PC-3 (cell line): ENCODE data around the gene MRPL28.

Experiments used
- EZH2 ChIP-seq: fragments of 300-600 bp; sonication (generic); IDR thresholded peaks from one replicate; pipeline ENCODE4 v1.6.1; 2017; ENCODE audit warnings: antibody characterized with exemption, mild to moderate bottlenecking, low read length; ENCODE audit not compliant: unreplicated experiment
- EZH2phosphoT487 ChIP-seq: fragments of 300-600 bp; sonication (generic); IDR thresholded peaks from 2 replicates; pipeline ENCODE4 v1.6.1; 2018; ENCODE audit warnings: mild to moderate bottlenecking, antibody characterized with exemption, low read length, borderline replicate concordance
- TF ChIP-seq, protein P1 (sequence below): fragments of 300-600 bp; sonication (generic); conservative IDR thresholded peaks from 2 replicates; pipeline ENCODE4 v1.5.1; 2017; ENCODE audit warnings: antibody characterized with exemption, low read depth, mild to moderate bottlenecking, low read length

GRCh38 chr16:404971-405486 lies 34.7 kb upstream of the MRPL28 start:
- TF ChIP-seq EZH2: no peak
- TF ChIP-seq, protein P1, sequence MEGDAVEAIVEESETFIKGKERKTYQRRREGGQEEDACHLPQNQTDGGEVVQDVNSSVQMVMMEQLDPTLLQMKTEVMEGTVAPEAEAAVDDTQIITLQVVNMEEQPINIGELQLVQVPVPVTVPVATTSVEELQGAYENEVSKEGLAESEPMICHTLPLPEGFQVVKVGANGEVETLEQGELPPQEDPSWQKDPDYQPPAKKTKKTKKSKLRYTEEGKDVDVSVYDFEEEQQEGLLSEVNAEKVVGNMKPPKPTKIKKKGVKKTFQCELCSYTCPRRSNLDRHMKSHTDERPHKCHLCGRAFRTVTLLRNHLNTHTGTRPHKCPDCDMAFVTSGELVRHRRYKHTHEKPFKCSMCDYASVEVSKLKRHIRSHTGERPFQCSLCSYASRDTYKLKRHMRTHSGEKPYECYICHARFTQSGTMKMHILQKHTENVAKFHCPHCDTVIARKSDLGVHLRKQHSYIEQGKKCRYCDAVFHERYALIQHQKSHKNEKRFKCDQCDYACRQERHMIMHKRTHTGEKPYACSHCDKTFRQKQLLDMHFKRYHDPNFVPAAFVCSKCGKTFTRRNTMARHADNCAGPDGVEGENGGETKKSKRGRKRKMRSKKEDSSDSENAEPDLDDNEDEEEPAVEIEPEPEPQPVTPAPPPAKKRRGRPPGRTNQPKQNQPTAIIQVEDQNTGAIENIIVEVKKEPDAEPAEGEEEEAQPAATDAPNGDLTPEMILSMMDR: no peak
- no peak for TF ChIP-seq EZH2phosphoT487
